ENCODE data around the gene ELP5.

DNA sequence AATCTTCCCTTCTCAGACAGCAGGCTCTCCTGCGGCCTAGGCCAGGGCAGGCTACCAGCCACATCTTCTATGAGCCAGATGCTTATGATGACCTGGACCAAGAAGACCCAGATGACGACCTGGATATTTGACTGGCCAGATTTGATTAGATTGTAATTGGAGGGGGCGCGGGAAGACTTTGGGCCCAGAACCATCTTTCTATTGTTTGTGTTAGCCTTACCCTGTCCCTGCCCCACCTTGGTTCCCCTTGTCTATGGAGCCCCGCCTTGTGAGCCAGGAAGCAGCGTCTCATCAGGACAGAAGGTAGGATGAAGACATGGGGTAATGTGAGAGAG lies 7.5 kb downstream of the ELP5 start:
- TF ChIP-seq, protein P1, sequence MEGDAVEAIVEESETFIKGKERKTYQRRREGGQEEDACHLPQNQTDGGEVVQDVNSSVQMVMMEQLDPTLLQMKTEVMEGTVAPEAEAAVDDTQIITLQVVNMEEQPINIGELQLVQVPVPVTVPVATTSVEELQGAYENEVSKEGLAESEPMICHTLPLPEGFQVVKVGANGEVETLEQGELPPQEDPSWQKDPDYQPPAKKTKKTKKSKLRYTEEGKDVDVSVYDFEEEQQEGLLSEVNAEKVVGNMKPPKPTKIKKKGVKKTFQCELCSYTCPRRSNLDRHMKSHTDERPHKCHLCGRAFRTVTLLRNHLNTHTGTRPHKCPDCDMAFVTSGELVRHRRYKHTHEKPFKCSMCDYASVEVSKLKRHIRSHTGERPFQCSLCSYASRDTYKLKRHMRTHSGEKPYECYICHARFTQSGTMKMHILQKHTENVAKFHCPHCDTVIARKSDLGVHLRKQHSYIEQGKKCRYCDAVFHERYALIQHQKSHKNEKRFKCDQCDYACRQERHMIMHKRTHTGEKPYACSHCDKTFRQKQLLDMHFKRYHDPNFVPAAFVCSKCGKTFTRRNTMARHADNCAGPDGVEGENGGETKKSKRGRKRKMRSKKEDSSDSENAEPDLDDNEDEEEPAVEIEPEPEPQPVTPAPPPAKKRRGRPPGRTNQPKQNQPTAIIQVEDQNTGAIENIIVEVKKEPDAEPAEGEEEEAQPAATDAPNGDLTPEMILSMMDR (IDR thresholded peaks at IDR 0.05 in 4 of 5, conservative IDR thresholded peaks at IDR 0.05 in 1 of 5): no peak
- no peak for TF ChIP-seq POLR2A (IDR thresholded peaks at IDR 0.05)

Data from gastrocnemius medialis (tissue), 4 donors.